GM18909 (cell line): ENCODE measurements around the gene WASHC2C.
"Not testable (repeated sequence)": the region's sequence is repeated elsewhere in the genome, so short reads cannot be mapped to it uniquely, and the experiment has no call there.

Experiments
- ATAC-seq: cut with Tn5 transposase; IDR thresholded peaks from one replicate; pipeline ENCODE4 v1.9.1; 2021; ENCODE audit warnings: mild to moderate bottlenecking; ENCODE audit not compliant: unreplicated experiment, poor library complexity

The WASHC2C gene

GRCh38 chr10:45820107-45820830 lies 93.2 kb downstream of the WASHC2C start:
- ATAC-seq, result not testable (repeated sequence)

GRCh38 chr10:45822918-45823317 lies 95.9 kb downstream of the WASHC2C start:
- not testable (repeated sequence) for ATAC-seq
